Measurements from ENCODE around the gene LRRFIP1.
"Not testable (repeated sequence)": the region's sequence is repeated elsewhere in the genome, so short reads cannot be mapped to it uniquely, and the experiment has no call there.

Gene LRRFIP1

DNA sequence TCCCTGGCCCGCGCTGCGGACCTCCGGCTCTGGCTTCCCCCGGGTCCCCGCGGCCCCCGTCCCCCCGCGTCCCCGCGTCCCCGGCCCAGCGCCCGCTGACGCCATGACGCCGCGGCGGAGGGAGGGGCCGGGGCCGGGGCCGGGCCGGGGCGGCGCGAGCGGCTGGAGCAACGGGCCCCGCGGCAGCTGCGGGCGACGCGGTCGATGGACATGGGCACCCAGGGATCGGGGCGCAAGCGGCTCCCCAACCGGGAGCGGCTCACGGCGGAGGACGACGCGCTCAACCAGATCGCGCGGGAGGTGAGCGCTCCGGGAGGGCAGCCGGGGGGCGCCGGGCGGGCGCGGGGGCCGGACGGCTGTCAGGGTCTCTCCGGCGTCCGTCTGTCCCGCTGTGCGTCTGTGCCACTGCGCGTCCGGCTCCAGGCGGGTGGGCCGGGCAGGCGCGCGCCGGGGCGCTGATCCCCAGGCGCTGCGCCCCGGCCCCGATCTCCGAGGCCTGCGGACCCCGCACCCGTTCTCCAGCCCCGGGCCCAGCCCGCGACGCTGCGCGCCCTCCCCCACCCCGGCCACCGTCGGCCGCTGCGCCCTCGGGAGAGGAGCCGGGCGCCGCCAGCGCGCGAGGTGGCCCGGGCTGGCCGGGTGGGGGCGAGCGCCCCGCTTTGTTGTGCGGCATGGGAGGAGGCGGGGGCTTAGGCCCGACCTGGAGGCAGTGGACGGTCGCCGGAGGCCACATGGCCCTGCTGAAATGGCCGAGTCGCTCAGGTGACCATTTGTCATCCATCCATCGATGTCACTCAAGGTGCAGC, at the start of gene LRRFIP1:
Gene LRRFIP1 (plus strand): TSS at position 147 of the 806 bp plus-strand sequence. CDS start 58 bp downstream, at position 205.
- peak in 1 of 2 experiments; percentile 4 for DNase-seq

DNA sequence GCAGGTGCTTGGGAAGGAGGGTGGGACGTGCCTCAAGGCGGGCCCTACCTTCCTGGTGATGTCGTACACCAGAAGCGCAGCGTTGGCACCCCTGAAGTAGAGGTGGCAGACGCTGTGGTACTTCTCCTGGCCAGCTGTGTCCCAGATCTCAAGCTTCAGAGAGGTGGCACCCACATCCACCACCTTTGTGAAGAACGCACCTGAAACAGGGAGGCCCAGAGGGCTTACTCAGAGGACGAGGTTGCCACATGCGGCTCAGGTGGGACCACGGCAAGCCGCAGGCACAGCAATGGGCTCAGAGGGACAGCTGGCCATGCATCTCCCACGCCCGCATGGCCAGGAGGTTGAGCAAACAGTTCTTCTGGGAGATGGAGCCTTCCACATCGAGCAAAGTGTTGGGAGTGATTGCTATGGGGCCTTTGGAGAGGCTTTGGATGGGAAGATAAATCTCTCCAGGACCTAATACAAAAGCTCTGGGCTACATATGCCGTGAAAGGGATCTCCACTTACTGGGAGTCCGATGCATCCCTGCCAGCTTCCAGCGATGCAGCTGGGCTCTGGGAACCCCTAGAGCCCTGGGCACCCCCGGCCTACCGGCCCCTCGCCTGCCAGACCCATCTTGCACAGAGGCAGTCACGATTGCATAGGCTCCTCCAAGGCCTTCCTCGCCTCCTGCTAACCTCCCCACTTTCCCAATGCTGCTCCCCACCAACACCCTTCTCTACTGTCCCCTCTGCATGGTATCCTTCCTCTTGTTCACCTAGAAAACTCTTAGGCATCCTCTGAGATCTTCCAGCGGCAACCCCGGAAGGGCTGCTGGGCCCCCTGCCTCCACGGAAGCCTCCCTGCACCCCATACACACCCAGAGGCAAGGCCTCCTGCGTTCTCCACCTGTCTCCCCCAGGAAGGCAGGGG, 49.2 kb upstream of the LRRFIP1 start:
- no peak for DNase-seq

DNA sequence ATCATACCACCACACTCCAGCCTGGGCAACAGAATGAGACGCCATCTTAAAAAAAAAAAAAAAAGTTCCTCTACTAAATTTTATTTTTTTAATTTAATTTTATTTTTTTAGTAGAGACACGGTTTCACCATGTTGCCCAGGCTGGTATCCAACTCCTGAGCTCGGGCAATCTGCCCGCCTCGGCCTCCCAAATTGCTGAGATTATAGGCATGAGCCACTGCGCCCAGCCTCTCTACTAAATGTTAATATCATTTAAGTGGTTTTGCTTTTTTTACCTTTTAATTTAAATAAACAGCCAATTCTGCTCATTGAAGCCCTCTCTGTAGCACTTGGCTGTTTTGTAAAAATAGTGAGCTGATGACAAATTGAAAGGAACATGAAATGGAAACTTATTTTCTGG, 46.1 kb upstream of the LRRFIP1 start:
- DNase-seq = no peak

DNA sequence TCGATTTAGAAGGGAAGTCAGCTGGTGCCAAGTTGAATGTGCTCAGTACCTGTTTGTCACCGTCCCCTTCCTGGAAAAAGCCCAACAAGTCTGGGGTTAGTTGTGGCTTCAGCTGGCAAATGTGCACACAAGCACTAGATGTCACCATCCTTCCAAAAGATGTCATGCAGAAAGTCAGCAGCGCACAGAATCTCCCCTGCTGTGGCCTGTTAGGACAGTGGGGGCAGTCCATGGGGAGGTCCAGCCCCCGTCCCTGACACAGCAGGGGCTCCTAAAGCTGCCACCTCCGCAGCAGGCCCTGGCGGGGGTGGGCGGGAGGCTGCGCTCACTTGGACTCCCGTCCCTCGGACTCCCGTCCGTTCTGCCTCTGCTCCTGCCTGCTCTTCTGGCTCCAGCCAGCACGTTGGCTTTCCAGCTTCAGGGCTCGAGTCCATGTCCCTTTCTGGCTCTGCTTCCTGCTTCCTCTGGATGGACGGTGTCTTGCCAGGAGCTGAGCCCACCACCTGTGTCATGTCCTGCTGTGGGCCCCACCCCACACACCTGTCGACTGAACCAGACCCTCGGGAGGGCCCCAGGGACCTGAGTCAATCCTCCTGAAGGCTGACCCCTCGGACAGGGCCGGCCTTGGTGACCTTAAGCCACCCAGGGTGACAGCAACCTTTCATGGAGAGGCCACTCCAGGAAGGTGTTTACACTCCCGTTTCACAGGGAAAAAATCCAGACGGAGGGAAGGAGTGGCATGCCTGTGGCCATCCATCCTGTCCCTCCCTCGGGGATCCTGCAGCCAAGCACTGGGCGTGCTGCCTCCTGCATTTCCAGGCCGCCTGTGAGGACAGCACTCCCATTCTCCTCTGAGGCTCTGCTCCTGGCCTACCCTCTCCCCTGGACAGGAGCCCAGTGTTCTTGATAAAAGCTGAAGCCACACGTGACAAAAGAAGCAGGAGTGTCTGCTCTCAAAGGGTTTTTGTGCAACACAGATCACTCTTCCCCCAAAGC, 45.3 kb upstream of the LRRFIP1 start:
- no peak for DNase-seq

- DNase-seq = no peak
These were observed 43.7 kb upstream of the LRRFIP1 start for GRCh38 chr2:237583385-237584295.

GRCh38 chr2:237585590-237586221, 41.7 kb upstream of the LRRFIP1 start:
- no peak for DNase-seq

- no peak for DNase-seq
These were observed 39.2 kb upstream of the LRRFIP1 start for GRCh38 chr2:237588044-237588696.

- DNase-seq = no peak
These were observed 36.9 kb upstream of the LRRFIP1 start, which contains the start of gene RAB17 for GRCh38 chr2:237590272-237591140. RAB17 (minus strand) TSS chr2:237590734; CDS start chr2:237586154, 4,580 bp downstream.

DNA sequence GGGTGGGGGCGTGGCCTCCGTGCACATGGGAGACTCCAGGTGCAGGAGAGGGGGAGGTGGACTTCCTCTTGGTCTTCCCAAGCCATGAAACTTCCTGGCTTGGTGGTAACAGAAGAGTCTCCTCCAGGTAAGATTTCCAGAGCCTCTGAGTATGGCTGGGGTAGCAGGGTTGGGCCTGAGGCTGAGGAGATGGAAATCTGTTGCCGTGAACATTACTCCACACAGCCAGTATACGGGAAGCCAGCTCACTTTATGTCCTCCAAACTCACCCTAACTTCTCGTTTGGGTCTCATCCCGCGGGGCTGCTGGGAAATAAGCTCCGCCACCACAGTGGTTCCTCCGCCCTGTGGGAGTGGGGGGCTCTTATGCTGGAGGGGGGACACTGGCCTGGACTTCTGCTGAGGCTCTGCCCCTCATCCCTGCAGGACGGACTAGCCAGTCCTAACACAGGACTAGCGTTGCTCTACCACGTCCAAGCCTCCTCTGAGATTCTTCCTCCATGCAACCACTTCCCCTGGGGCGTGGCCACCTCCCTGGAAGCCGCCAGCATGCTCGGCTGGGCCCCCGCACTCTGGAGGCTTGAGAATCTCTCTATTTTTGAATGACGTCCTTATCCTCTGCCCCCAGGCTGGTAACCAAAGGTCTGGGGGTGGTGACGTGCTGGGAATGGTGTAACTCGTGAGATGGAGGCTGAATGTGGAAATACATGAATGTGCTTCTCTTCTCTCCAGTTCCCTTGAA, 36.1 kb upstream of the LRRFIP1 start:
- DNase-seq = no peak

DNA sequence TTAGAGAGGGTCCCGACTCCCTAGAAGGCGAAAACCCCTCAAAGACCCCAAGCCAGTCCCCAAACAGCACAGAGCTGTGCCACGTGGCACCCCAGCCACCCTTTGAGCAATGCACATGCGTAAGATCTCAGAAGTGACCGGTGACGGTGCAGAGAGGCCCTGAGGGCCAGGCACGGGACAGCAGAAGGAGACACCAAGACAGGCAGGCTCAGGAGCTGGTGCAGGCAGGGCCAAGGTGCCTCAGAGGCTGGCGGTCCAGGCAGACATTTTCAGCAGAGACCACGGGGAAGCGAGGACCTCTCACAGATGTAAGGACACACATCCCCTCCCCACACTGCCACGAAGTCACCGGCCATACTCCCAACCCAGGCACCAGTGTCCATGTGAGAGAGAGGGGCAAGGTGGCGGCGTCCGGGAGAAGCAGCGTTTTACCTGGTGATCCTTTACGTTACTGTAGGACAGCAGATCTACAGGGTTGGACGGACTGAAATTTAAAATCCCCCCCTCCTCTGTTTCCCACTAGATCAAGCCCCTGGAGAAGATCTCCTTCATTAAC, 34.9 kb upstream of the LRRFIP1 start:
- no peak for DNase-seq

- DNase-seq = no peak
These were observed 34.4 kb upstream of the LRRFIP1 start for GRCh38 chr2:237593036-237593435.

DNA sequence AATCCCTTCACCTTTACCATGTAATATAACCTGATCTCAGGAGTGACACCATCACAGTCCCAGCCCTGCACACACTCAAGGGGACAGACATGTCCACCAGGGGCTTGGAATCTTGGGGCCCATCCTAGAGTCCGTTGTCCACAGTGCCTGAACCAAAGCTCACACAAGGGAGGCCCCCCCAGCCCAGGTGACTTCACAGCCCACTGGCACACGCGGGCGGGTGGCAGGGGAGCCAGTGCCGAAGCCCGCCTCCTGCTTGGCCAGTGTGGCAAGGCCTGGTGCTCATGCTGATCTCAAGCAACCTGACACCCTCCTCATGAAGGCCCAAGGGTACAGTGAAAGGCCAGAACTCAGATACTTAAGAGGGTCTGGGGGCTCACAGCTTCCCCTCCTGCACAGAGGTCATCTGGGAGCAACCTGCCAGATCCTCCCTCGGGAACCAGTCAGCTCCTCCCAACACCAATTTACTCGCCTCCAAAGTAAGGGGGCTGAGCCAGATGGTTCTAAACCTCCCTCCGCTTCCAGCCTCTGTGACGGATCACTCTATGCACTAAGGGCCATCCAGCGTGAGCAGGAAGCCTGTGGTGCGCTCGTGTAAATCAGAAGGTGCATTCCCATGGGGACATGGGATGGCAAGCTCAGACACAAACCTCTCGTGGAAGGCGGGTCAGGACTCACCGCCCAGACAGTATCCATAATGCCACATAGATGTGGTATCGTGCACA, 33.6 kb upstream of the LRRFIP1 start:
- no peak for DNase-seq

GRCh38 chr2:237594514-237594871, 32.9 kb upstream of the LRRFIP1 start:
- DNase-seq = no peak

DNA sequence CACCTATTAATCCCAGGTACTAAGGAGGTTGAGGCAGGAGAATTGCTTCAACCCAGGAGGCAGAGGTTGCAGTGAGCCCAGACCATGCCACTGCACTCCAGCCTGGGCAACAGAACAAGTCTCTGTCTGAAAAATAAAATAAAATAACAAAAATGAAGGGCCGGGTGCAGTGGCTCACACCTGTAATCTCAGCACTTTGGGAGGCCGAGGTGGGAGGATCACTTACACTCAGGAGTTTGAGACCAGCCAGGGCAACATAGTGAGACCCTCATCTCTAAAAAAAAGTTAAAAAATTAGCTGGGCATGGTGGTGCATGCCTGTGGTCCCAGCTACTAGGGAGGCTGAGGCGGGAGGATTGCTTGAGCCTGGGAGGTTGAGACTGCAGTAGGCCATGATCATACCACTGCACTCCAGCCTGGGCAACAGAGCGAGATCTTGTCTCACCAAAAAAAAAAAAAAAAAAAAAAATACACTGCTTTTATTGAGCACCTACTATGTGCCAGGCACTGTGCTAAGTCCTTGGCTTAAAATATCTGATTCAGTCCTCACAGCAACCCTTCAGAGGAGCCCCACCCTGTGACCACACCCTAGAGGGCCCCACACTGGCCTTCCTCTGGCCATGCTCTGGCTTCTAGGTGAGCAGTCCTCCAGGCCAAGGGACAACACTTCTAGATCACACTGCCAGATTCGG, 31.4 kb upstream of the LRRFIP1 start:
- DNase-seq = not testable (repeated sequence)

- DNase-seq = no peak
These were observed 30.7 kb upstream of the LRRFIP1 start for GRCh38 chr2:237596520-237597195.

Measured in NCI-H1930 (cell line).